ENCODE data around the gene ADGRB3.

ADGRB3 gene

DNA sequence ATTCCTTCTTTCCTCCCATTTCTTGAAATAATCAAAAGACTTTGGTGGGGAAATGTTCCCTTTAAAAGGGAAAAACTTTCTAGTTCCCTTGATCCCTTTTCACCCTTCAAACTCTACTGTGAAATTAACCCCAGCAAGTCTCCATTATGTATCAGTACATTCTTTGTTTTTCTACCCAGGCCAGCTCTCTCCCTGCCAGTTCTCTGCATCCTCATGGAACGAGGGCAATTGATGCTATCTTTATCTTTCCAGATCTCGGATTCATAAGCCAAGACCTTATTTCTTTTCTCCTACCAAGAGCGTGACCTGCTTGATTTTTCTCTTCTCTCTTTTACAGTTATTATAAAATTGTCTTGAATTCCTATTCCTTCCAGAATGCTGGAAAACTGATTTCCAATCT is 75.8 kb downstream of the ADGRB3 start:
- Mint-ChIP-seq H3K4me1 (no peaks in the 10 kb centered on the region), H3K27me3 (no peaks in the 10 kb centered on the region), H3K27ac (no peak overlapping the region), H3K4me3 (no peak overlapping the region), H3K9me3 (no peaks in the 10 kb centered on the region), H3K36me3 (no peaks in the 10 kb centered on the region)

DNA sequence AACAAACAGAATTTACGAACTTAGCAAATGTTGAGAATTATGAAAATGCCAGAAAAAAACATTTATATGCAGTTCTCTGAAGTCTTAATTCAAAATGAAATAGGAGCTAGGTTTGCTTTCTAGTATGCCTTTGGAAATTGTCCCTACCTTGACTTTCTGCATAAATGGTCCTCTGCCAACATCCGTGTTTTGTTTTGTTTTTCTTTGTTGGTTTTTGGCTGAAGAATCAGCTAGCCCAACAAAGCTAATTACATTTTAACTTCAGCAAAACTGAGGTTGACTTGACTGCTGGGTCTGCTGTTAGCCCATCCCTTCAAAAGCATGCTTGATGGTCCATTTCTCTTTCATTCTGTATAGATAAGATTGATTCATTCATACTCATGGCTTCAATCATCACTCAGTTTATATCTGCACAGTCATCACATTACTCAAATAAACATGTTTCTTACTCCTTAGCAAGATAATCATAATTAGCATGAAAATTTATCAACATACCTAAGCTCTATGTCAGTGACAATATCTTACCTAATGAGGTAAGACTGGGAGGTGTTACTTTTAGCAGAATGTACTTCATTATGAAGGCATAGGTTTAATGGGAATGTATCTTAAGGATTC is 76.4 kb downstream of the ADGRB3 start:
- Mint-ChIP-seq H3K4me3 (no peak overlapping the region), H3K27me3 (no peaks in the 10 kb centered on the region), H3K4me1 (no peaks in the 10 kb centered on the region), H3K27ac (no peak overlapping the region), H3K9me3 (no peaks in the 10 kb centered on the region), H3K36me3 (no peaks in the 10 kb centered on the region)

DNA sequence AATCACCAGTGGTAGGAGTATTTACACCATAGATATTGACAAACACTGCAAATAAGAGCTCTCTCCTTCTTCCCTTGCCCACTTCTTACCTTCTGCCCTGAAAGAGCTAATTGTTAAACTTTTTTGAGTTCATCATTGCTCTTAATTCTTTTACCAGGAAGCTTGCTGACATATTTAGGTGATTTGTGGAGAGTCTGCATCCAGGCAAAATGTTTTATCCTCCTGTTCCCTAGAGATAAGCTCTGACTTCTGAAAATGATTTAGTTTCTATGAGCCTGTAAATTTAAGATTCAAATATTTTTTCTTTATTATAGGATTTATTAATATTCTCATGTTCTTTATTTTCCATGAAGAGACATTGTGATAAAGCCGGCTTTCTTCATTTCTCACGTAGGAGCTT is 81.5 kb downstream of the ADGRB3 start:
- Mint-ChIP-seq H3K9me3 (no peaks in the 10 kb centered on the region), H3K27me3 (no peaks in the 10 kb centered on the region), H3K27ac (no peak overlapping the region), H3K4me1 (no peaks in the 10 kb centered on the region), H3K36me3 (no peaks in the 10 kb centered on the region), H3K4me3 (no peak overlapping the region)

DNA sequence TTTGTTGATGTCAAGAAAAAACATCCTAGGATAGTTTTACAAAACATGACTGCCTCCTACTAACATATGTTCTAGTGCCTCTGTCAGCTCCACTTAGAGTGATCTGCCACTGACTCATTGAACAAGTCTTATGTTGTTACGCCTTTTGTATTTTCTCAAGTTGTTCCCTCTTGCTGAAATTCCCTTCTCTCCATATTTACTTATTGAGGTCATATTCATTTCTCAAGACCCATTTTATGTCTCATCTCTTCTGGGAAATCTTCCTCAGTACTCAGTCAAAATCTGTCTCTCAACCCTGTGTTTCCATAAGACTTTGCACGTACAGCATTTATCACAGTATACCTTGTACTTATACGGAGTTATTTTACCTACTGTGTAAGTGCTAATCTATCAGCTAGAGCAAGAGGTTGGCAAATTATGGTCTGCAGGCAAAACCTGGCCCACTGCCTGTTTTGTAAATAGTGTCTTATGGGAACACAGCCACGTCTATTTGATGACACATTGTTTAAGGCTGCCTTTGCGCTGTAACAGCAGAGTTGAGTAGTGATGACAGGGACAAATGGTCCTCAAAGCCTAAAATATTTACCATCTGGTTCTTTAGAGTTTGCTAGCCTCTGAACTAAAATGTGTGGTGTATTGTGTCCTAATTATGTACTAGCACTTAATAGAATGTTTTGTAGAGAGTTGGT is 83.4 kb downstream of the ADGRB3 start:
- Mint-ChIP-seq H3K4me3 (no peak overlapping the region), H3K27me3 (no peaks in the 10 kb centered on the region), H3K9me3 (no peaks in the 10 kb centered on the region), H3K4me1 (no peaks in the 10 kb centered on the region), H3K27ac (no peak overlapping the region), H3K36me3 (no peaks in the 10 kb centered on the region)

DNA sequence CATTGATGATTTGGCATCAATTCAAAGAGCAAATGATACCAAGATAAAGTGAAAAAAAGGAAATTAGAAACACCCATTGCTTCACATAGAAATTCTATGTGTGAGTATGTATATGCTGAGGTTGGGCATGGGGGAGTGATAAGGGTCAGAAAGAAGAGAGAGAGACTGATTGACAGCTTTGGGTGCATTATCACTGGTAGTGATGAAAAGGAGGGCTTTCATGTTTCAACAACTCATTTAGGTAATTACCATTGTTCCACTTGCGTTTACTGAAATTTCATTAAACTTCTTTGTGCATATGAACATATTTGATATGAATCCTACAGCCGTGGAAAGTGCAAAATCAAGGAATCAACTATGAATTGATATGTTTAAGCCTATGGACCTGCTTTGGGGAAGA is 84.7 kb downstream of the ADGRB3 start:
- no peaks in the 10 kb centered on the region for H3K4me1 Mint-ChIP-seq
- H3K4me3 Mint-ChIP-seq: no peak overlapping the region
- no peaks in the 10 kb centered on the region for H3K9me3 Mint-ChIP-seq
- H3K27ac Mint-ChIP-seq: no peak overlapping the region
- no peaks in the 10 kb centered on the region for H3K27me3 Mint-ChIP-seq
- H3K36me3 Mint-ChIP-seq: no peaks in the 10 kb centered on the region

DNA sequence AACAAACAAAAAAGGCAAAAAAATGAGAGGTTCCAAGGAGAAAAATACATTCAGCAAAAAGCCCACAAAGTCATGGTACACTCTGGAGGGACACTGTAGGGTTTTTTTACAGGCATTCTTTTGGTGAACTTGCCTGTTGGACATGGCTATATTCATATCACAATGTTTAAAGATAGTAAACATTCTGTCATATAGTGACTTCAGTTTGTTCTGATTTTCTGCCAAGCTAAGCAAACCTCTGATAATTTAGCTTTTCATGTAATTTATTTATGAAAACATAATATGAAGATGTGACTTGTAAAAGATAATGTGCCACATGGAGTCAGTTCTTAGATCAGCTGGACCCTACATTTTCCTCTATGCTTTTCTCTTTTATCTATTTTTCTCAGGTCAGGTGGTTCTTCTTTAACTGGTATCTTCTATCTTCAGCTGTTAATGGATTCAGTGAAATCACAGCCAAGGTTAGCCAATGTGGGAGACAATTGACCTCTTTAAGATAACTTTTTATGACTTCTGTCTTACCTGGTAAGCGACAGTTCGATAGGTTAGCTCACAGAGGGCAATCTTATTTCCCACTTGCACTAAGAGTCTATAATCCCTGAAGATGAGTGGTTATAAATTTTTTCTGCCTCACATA is 87.9 kb downstream of the ADGRB3 start:
- H3K4me3 Mint-ChIP-seq: no peak overlapping the region
- no peaks in the 10 kb centered on the region for H3K4me1 Mint-ChIP-seq
- H3K9me3 Mint-ChIP-seq: no peaks in the 10 kb centered on the region
- H3K27ac Mint-ChIP-seq: no peak overlapping the region
- H3K27me3 Mint-ChIP-seq: no peaks in the 10 kb centered on the region
- H3K36me3 Mint-ChIP-seq: no peaks in the 10 kb centered on the region

DNA sequence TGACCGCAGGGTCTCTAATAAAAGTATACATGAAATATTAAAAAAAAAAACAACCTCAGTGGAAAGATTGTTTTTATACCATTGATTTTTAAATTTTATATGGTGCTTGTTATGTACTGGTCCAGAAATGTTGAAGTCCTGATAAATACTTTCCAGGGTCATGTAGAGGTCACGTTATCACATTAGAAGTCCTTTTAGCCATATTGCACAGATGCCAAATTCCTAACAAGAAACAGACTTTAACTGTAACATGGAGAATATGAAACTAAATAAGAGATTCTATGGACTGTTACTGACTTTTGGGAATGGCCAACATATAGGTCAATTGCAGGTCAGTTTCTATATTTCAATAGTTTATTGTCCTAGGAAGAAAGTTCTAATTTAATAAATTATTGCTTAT is 89.0 kb downstream of the ADGRB3 start:
- no peaks in the 10 kb centered on the region for H3K9me3 Mint-ChIP-seq
- no peak overlapping the region for H3K4me3 Mint-ChIP-seq
- H3K4me1 Mint-ChIP-seq: no peaks in the 10 kb centered on the region
- no peak overlapping the region for H3K27ac Mint-ChIP-seq
- H3K27me3 Mint-ChIP-seq: no peaks in the 10 kb centered on the region
- no peaks in the 10 kb centered on the region for H3K36me3 Mint-ChIP-seq

DNA sequence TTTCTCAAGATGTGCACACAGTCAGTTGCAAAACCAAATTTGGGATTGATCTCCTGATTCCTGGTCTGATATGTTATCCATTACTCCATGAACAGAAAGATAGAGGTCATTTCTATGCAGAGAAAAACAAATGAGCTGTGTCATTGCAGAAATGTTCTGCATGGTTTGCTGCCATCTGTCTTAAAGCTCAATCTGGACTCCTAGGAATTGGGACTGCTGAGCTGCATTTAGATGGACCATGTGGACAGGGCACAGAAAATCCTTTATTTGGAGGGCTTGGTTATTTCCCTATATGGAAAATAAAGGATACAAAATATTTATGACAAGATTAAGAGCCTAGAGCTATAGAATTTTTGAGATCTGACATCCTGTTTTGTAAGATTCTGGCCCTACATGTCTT is 91.3 kb downstream of the ADGRB3 start:
- Mint-ChIP-seq H3K4me3 (no peak overlapping the region), H3K4me1 (no peaks in the 10 kb centered on the region), H3K27ac (no peak overlapping the region), H3K9me3 (no peaks in the 10 kb centered on the region), H3K36me3 (no peaks in the 10 kb centered on the region), H3K27me3 (no peaks in the 10 kb centered on the region)

DNA sequence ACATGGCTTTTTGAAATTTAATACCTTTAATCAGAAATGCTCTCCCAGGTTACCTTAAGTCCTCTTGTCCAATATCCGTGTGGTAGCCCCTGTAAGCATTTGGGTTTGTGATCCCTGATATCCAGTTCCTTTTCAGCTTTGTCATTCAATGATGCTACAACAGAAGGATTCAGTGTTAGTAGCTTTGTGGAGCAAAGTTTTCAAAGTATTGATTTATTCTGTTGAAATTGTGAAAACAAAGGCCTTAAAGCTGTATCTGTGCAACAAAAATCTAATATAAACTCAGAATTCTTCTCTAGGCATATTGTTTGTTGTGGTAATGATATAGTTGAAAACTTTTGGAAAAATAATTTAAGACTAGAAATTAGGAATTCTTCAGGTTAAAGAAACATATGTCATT is 91.9 kb downstream of the ADGRB3 start:
- no peak overlapping the region for H3K4me3 Mint-ChIP-seq
- H3K27ac Mint-ChIP-seq: no peak overlapping the region
- H3K27me3 Mint-ChIP-seq: no peaks in the 10 kb centered on the region
- no peaks in the 10 kb centered on the region for H3K36me3 Mint-ChIP-seq
- H3K9me3 Mint-ChIP-seq: no peaks in the 10 kb centered on the region
- H3K4me1 Mint-ChIP-seq: no peaks in the 10 kb centered on the region

DNA sequence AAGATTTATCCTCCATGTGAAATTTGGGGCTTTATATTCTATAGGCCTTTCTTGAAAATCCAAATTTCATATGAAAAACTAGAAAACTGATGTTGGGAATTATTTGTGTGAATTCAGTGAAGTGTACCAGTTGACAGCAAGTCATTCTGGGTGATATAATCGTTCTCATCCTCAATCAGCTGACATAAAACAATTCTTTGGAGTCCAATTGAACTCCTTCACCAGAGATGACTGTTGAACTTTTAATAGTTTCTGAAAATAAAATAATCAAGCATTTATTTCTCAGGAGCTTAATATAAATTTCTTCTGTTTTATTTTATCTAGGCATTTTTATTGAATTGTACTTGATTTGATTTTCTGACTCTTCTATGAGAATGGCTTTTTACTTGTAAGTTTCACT is 92.6 kb downstream of the ADGRB3 start:
- H3K9me3 Mint-ChIP-seq: no peaks in the 10 kb centered on the region
- no peaks in the 10 kb centered on the region for H3K27me3 Mint-ChIP-seq
- H3K36me3 Mint-ChIP-seq: no peaks in the 10 kb centered on the region
- H3K27ac Mint-ChIP-seq: no peak overlapping the region
- H3K4me3 Mint-ChIP-seq: no peak overlapping the region
- H3K4me1 Mint-ChIP-seq: no peaks in the 10 kb centered on the region

DNA sequence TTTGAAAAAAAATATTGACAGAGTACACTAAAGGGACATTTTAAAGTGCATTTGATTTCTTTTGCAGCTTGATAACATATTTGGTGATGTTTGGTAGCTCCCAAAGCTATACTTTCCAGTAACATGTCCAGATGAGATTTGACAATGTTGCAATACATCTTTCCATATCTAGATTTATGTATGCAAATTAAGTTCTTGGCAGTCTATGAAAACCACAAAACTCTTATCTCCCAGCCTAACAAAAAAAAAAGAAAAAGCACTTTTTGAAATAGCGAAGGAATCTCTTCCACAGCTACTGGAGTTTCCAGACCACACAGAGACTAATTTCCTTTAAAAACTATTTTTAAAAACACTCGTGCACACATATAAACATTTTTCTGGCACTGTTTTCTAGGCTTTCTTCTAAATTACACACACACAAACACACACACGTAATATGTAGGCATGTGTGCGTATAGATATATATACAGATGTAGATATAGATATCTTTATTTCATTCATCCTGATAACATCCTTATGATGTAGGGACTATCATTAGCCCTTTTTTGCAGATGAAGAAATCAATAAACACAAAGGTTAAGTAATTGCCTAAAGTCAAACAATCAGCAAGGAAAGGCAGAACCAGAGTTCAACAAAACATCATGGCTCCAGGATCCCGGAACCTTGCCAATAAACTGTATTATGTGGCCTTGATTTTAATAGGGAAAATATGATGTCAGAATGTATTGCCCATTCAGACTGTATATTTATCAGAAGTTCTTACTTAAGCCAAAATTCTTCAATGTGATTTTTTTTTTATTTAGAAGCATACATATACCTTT is 93.3 kb downstream of the ADGRB3 start:
- H3K27me3 Mint-ChIP-seq: no peaks in the 10 kb centered on the region
- no peak overlapping the region for H3K4me3 Mint-ChIP-seq
- H3K27ac Mint-ChIP-seq: no peak overlapping the region
- no peaks in the 10 kb centered on the region for H3K9me3 Mint-ChIP-seq
- H3K4me1 Mint-ChIP-seq: no peaks in the 10 kb centered on the region
- H3K36me3 Mint-ChIP-seq: no peaks in the 10 kb centered on the region

DNA sequence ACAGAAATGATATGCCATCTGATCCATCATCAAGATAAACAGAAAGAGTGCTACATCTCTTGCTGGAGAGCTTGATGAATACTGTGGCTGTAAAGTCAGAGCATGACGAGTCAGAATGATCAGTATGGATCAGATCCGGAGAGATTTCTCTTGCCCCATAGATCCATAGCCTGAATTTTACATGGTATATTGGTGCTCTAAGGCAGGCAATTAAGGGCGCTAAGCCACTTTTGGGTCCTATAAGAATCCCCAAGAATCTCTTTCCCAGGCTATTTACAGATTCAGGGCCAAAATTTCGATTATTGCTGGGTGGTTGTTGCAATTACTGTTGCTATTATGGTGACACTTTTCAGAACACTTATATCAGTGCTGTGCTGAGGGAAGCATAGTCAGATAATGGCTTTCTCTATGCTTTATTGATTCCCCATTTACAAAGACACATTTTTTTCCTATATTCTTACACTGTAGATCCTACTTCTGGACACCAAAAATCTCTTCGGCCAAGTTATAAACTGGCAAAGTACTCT is 94.4 kb downstream of the ADGRB3 start:
- Mint-ChIP-seq H3K9me3 (no peaks in the 10 kb centered on the region), H3K4me3 (no peak overlapping the region), H3K27ac (no peak overlapping the region), H3K4me1 (no peaks in the 10 kb centered on the region), H3K27me3 (no peaks in the 10 kb centered on the region), H3K36me3 (no peaks in the 10 kb centered on the region)

DNA sequence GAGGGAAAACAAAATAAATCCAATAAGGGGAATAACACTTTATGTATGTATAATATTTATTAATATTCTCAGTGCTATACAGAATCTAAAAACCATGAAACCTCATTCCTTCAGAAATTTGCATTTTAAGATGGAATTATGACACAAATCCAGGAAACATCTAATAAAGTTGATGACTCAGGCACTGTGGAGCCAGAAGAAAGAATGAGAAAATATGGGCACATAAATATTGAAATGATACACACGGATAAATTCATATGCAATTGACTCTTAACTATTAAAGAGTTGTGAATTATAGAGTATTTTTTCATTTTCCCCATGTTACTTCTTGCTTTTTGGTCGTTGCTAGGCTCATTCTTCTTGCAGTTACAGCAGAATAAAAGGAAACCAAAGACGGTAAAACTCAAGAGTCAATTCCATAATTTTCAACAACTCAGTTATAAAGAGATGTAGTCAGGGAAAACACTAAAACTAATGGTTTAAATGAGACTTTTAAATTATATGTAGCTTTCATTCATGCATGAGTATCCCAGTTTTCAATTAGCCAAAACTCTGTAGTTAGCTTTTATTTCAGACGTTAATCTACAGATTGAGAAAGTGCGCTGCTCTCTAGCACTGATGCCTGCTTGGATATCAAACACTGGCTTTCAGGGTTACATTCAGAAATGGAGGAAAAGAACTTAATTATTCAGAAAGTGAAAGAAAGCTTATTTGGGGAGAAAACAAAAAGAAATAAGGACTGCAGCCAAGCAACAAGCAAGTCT is 95.4 kb downstream of the ADGRB3 start:
- H3K4me3 Mint-ChIP-seq: no peak overlapping the region
- no peaks in the 10 kb centered on the region for H3K9me3 Mint-ChIP-seq
- no peak overlapping the region for H3K27ac Mint-ChIP-seq

DNA sequence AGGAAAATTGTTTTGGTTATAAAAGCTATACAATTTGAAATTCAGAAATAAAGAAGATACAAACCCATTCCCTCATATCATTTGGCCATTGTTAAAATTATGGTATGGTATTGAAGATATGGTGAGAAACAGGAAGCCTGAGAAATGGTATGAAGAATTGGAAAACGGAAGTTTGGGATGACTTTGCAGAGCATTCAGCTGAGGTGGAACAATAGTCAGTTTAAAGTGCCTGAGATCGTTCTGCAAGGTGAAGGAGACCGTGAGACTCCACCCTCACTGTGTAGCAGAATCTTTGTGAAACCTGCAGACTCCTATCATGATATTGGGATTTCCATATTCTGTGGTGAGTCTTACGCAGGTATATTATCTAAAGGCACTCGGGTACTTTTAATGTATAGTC is 97.3 kb downstream of the ADGRB3 start:
- no peak overlapping the region for H3K27ac Mint-ChIP-seq
- H3K36me3 Mint-ChIP-seq: no peaks in the 10 kb centered on the region
- H3K4me3 Mint-ChIP-seq: no peak overlapping the region
- H3K9me3 Mint-ChIP-seq: no peaks in the 10 kb centered on the region
- H3K27me3 Mint-ChIP-seq: no peaks in the 10 kb centered on the region
- no peaks in the 10 kb centered on the region for H3K4me1 Mint-ChIP-seq

More for the DNA sequence above, 95.4 kb downstream of the ADGRB3 start:
- H3K4me1 Mint-ChIP-seq: no peaks in the 10 kb centered on the region
- H3K36me3 Mint-ChIP-seq: no peaks in the 10 kb centered on the region
- no peaks in the 10 kb centered on the region for H3K27me3 Mint-ChIP-seq

DNA sequence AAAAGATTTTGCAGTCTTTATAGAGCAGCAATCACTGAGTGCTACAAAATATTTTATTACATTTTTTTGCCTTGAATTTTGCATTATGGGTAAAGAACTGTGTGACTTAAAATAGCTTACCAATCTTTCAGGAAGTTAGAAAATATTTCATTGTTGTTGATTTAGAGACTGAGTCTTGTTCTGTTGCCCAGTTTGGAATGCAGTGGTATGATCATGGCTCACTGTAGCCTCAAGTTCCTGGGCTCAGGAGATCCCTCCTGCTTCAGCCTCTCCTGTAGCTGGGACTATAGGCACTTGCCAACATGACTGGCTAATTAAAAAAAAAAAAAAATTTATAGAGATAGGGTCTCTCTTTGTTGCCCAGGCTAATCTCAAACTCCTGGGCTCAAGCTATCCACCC is 100.8 kb downstream of the ADGRB3 start:
- Mint-ChIP-seq H3K27ac (no peak overlapping the region), H3K9me3 (no peaks in the 10 kb centered on the region), H3K4me1 (peaks cover 8% of the 10 kb centered on the region), H3K36me3 (no peaks in the 10 kb centered on the region), H3K4me3 (no peak overlapping the region), H3K27me3 (no peaks in the 10 kb centered on the region)

All from activated naive CD4-positive, alpha-beta T cell treated with anti-CD3 and anti-CD28 coated beads, Interleukin-2, amount 50 U/mL, for 24 hours (primary cell).